Body of pancreas (tissue), 4 donors: Measurements from ENCODE around the gene PTPRD.

Experiments used
- CTCF ChIP-seq, 7 experiments: fragments of 450-650 bp in 4 of 7; fragments of 200-600 bp in 3 of 7; sonication (generic) in 3 of 7; IDR thresholded peaks; one replicate each; pipeline ENCODE4 v1.5.1; 2016 to 2019; ENCODE audit warnings: antibody characterized with exemption in 7 of 7
- POLR2A ChIP-seq, 3 donors: fragments of 450-650 bp; IDR thresholded peaks; one replicate each; pipeline ENCODE4 v1.6.1; 2016; ENCODE audit warnings: antibody characterized with exemption in 3 of 3, mild to moderate bottlenecking in 2 of 3

DNA sequence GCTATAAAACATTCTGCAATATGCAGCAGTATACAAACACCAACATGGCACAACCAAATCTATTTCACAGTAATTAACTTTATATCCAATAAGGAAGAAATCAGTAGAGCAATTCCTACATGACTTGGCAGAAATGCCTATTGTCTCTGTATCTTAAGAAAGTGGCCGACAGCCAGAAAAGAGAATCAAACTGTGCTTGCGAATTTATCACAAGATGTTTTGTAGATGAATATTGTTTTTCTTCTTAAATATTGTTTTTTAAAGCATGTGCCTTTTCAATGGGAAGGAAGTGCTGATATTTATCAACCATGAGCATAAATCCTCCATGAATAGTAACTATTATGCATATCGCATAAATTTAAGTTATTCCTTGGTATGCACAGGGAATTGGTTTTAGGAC is 2311.5 kb downstream of the PTPRD start:
- TF ChIP-seq CTCF (IDR thresholded peaks at IDR 0.05): no peak
- no peak for TF ChIP-seq POLR2A (IDR thresholded peaks at IDR 0.05)
